Urothelium cell line (cell line): Measurements from ENCODE around the gene BSN.

Source experiments
- DNase-seq: peaks from one replicate; pipeline ENCODE4 v3.0.0; 2011; ENCODE audit warnings: low spot score, mixed read lengths
- FAIRE-seq: peaks from 2 replicates; lab custom pipeline; 2011; peaks lifted over from hg19 to GRCh38; lab: Jason Lieb, UNC

BSN gene

DNA sequence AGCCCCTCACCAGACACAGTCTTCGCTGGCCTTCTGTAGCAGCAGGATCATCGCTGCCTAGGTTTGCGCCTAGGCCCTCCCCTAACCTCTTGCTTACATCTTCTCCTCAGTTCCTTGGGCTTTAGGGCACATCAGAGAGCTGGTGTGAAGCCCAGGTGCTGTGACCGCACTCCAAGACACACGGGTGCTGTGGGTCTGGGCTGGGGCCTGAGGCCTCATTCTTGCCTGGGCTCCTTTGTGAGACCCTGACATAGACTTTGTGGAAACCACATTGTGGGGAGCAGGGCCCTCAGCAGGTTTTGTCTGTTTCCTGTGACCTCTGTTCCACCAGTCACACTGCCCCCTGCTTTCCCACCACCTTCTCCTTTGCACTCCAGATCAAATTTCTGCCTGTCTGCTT, 157.2 kb downstream of the BSN start:
- FAIRE-seq, result no peak
- DNase-seq, result no peak

- FAIRE-seq (no peak), DNase-seq (no peak)
Measured at GRCh38 chr3:49712166-49712565, 157.9 kb downstream of the BSN start.

GRCh38 chr3:49712631-49713317, 158.5 kb downstream of the BSN start:
- peak; percentile 65 for FAIRE-seq
- no peak for DNase-seq

DNA sequence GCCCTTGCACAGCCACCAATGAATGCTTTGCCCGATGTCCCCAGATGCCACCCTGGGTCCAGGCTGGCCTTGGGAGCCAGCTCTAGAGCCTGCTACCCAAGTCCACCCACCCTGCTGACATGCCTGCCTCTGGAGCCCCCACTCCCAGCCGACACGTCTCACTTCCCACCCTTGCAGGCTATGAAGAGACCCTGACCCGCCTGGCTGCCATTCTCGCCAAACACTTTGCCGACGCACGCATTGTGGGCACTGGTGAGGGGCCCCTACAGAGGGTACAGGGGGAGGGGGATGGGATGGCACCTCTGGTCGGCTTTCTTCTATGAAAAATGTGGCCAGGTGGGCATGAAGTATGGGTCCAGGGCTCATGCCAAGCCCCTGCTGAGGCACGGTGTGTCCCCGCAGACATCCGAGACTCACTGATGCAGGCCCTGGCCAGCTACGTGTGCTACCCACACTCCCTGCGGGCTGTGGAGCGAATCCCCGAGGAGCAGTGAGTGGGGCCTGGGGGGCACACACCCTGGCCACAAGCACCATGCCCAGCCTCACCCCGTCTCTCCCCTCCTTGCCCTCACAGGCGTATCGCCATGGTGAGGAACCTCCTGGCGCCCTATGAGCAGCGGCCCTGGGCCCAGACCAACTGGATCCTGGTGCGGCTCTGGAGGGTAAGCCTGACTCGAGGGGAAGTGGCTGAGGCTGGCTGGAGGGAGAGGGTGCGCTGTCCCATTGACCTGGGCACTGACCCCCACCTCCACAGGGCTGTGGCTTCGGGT, 159.2 kb downstream of the BSN start:
- no peak for FAIRE-seq
- DNase-seq, result no peak

DNA sequence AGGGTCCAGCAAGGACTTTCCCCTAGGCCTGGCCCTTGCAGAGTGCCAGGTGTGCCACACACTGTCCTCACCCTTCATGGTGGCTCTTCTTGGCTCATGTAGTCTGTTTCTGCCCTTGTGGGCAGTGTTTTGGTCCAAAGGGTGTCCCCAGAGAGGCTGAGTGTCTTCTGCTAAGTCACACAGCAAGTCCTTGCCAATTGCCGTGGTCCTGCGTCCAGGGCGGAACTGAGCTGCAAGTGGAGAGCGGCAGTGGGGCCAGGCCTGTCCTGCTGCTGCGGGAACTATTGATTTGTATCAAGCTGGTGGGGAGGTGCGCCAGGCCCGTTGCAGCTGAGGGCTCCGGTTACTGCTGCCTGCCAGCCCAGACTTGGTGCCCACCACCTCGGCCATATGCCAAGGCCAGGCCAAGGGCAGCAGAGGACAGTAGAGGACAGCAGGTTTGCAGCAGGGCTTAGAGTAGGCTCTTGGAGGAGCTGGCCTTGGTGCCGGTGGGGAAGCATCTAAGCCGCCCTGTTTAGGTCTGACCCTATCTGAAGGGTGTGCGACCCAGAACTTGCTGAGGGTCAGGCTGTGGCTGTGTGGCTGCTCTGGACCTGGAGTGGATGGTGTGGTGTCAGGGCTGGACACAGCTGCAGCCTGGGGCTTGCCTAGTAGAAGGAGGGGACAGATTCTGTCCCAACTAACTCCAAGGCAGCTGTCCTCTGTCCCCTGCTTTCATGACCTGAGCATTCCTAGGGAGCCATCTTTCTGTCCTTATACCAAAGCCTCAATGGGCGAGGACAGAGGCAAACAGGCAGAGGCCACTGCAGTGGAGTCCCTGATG, 160.7 kb downstream of the BSN start:
- FAIRE-seq (no peak), DNase-seq (no peak)

DNA sequence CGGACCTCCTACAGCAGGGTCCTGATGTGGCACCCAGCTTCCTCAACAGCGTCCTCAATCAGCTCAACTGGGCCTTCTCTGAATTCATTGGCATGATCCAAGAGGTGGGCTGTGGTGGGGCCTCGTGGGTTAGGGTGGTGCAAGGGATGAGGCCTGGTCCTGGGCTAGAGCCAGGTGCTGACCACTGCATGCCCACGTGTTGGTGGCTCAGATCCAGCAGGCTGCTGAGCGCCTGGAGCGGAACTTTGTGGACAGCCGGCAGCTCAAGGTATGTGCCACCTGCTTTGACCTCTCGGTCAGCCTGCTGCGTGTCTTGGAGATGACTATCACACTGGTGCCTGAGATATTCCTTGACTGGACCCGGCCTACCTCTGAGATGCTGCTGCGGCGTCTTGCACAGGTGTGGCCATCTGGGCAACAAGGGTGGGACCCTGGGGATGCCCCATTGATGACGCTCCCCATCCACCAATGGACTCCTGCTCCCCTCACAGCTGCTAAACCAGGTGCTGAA, 161.4 kb downstream of the BSN start:
- DNase-seq, result no peak
- no peak for FAIRE-seq

- DNase-seq, result no peak
- FAIRE-seq, result no peak
Measured at GRCh38 chr3:49716169-49716568, 161.9 kb downstream of the BSN start.

- FAIRE-seq (no peak), DNase-seq (no peak)
Measured at GRCh38 chr3:49716691-49717210, 162.5 kb downstream of the BSN start.

DNA sequence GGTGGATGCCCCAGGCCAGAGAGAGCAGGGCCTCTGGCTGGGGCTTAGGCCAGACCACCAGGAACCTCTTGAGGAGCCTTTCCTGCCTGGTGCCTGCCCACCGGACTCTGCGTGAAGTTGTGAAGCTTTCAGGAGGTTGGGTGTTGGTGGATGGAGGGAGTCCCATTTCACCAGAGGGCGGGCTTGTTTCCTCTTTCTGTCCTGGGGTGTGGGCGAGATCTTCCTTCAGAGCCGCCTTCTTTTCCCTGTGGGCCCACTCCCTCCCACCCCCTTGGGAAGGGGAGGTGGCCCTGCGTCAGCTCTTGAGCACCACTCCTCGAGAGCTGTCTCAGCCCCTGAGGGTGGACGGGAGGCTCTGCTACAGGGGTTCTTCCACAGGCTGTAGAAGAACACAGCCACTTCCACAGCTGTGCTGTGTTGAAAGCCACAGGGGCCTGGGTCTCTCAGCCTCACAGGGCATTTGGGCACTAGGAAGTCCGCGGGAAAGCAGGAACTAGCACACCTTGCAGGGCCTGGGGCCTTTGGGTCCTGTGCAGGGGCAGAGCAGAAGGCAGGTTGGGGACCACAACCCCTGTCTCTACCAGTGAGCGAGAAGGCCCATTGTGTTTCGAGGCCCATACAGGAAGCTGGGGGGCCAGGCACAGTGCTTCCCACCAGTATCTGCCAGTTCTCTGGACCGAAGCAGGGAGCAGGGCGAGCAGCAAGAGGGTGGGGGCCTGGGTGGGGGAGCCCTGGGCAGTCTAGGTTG, 163.1 kb downstream of the BSN start:
- DNase-seq (no peak), FAIRE-seq (no peak)

GRCh38 chr3:49717959-49718857, 163.9 kb downstream of the BSN start:
- DNase-seq (no peak), FAIRE-seq (no peak)

DNA sequence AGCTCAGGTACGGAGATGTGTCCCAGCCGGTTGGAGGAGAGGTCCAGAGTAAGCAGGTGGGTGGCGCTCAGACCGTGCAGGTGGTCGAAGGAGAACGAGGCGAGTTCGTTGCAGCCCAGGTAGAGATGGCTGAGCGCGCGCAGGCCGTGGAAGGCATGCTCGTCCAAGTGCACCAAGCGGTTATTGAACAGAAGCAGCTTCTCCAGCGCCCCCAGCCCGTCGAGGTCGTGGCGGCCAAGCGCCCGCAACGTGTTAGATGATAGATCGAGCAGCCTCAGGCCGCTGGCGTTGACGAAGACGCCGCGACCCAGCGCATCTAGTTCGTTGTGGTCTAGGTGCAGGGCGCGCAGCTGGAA, 164.6 kb downstream of the BSN start:
- DNase-seq (no peak), FAIRE-seq (no peak)

DNA sequence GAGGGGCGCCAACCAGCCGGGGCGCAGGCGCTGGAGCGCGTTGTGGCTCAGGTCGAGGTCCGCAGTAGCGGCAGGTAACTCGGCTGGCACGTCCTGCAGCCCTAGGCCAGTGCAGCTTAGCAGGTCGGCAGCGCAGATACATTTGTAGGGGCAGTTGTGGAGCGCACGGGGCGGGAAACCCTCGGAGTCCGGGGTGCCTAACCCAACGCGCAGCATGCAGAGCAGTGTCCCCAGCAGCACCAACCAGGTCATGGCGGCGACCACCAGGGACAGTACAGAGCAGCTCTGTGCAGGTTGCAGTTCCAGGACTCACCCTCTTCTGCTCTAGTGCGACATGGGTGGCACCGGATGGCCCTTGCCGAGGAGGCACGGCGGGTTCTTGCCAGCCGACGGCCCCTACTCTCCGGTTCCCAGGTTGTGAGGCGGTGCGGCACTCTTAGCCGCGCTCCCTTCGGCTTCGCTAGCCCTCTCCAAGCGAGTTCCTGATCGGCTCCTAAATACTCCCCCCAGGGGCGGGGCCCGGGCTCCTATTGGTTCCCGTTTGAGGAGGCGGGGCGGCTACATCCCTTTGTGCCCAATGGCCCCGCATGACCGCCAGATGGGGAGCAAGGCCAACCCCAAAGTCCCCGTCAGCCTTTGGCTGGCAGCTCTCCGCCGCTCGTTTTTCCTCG, 165.1 kb downstream of the BSN start, which contains the start of gene AMIGO3:
Gene AMIGO3 (minus strand): TSS at position 471 of the 671 bp plus-strand sequence. CDS start 219 bp downstream, at position 252.
- DNase-seq (peak; percentile 35), FAIRE-seq (peak; percentile 50)
